Muscle of leg (tissue), 16 donors: ENCODE measurements around the gene PCSK1N. TPM values are rescaled to one million over a fixed set of nuclear protein-coding genes. Genes with fewer than 3 reads are reported as not detected.
"Not testable (repeated sequence)": the region's sequence is repeated elsewhere in the genome, so short reads cannot be mapped to it uniquely, and the experiment has no call there.

Experiments used
- DNase-seq: peaks from one replicate; pipeline ENCODE4 v3.0.0; 2013
- H3K27ac ChIP-seq: one replicate; pipeline ENCODE4 v1.5.1; 2013; ENCODE audit warnings: mild to moderate bottlenecking, low read length, control low read depth
- H3K27me3 ChIP-seq: one replicate; pipeline ENCODE4 v1.6.1; 2013; ENCODE audit warnings: low read length; ENCODE audit not compliant: control insufficient read depth, insufficient read depth
- H3K36me3 ChIP-seq: one replicate; pipeline ENCODE4 v1.6.1; 2013; ENCODE audit warnings: low read length; ENCODE audit not compliant: control insufficient read depth, insufficient read depth
- H3K4me1 ChIP-seq: one replicate; pipeline ENCODE4 v1.6.1; 2013; ENCODE audit warnings: low read length; ENCODE audit not compliant: control insufficient read depth, insufficient read depth
- H3K4me3 ChIP-seq: one replicate; pipeline ENCODE4 v1.5.1; 2013; ENCODE audit warnings: low read length, control low read depth
- H3K9me3 ChIP-seq: replicated peaks from 2 replicates; pipeline ENCODE4 v1.6.1; 2013; ENCODE audit warnings: low read depth, low read length; ENCODE audit not compliant: control insufficient read depth
- WGBS: methylation state at CpG from one replicate; pipeline ENCODE4 v1.1.5; 2013; ENCODE audit warnings: missing lambda C conversion rate; ENCODE audit not compliant: insufficient coverage; 5-methylcytosine and 5-hydroxymethylcytosine counted together
- long read RNA-seq, 11 donors: transcript quantifications; one replicate each; lab custom pipeline, GENCODE V29; 2026
- polyA plus RNA-seq, 8 donors: library from polyadenylated mRNA; unstranded; fragments of 120-200 nt; gene quantifications; one replicate each; pipeline versions ENCODE4 v1.2.1 to v1.2.3, GENCODE V29; 2013; ENCODE audit warnings: inconsistent platforms in 1 of 8, low replicate concordance in 1 of 8; ENCODE audit not compliant: insufficient read length in 8 of 8, insufficient read depth in 1 of 8
- total RNA-seq: library from RNA; stranded (reverse); fragments of 120-200 nt; gene quantifications from one replicate; pipeline ENCODE4 v1.2.4, GENCODE V29; 2013

The PCSK1N gene, protein sequence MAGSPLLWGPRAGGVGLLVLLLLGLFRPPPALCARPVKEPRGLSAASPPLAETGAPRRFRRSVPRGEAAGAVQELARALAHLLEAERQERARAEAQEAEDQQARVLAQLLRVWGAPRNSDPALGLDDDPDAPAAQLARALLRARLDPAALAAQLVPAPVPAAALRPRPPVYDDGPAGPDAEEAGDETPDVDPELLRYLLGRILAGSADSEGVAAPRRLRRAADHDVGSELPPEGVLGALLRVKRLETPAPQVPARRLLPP
- total RNA-seq = not detected
- polyA plus RNA-seq = 1 to 10 TPM in 2 of 8 donors, under 1 TPM in 4, not detected in 2; 0.15 to 5.4 (median 0.26) TPM
- long read RNA-seq, donor 1 = 0 reads
- long read RNA-seq, donor 2 = 0 reads
- long read RNA-seq, donor 3 = 0 reads
- long read RNA-seq, donor 4 = 0 reads
- long read RNA-seq, donor 5 = 0 reads
- long read RNA-seq, donor 6 = 0 reads
- long read RNA-seq, donor 7, partial matches to known transcripts = 0 of 4 reads
- long read RNA-seq, donor 7, other reads (novel, unspliced or antisense) = 0 of 4 reads
- long read RNA-seq, donor 8 = 0 reads
- long read RNA-seq, donor 9 = 0 reads
- long read RNA-seq, donor 10, partial matches to known transcripts = 0 of 1 reads
- long read RNA-seq, donor 10, other reads (novel, unspliced or antisense) = 0 of 1 reads
- long read RNA-seq, donor 11 = 0 reads

DNA sequence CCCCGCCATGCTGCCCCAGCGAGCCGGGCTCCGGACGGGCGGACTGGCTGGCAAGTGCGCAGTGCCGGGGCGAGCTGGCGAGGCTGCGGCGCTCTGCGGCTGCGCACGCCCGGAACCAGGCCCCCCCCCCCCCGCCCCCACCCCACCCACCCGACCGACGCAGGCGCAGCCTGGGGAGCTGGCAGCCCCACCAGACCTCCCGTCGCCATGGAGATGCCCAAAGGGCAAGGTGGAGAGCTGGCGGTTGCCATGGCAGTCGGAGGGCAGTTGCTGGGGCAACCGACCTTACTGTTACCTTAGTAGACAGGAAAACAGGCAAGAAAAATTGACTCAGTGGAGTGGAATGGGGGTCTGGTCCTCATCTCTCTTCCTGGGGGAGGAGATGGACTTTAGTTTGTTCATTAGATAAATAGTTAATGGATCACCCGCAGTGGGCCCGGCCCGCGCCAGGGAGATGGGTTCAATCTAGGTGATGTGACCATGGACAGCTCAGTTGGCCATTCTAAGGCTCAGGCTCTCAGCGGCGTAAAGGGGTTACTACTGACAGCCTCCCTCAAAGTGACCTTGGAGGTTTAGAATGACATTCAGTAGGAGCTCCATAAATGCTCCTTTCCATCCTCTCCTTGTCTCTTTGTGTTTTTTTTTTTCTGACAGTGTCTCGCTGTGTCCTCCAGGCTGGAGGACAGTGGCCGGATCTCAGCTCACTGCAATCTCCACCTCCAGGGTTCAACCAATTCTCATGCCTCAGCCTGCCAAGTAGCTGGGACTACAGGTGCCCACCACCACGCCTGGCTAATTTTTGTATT is at the start of gene PCSK1N:
PCSK1N (minus strand) TSS at position 87 of the 806 bp plus-strand sequence; CDS start at position 9, 78 bp downstream.
- Histone ChIP-seq H3K36me3 (no peaks in the 10 kb centered on the region), H3K4me3 (no peak within 1 kb of the TSS), H3K4me1 (no peaks in the 10 kb centered on the region), H3K9me3 (no peaks in the 10 kb centered on the region), H3K27ac (no peak within 1 kb of the TSS), H3K27me3 (peaks cover 46% of the 10 kb centered on the region)
- no peak for DNase-seq
- WGBS = 60% methylated on average over 8 of the region's 35 CpGs

DNA sequence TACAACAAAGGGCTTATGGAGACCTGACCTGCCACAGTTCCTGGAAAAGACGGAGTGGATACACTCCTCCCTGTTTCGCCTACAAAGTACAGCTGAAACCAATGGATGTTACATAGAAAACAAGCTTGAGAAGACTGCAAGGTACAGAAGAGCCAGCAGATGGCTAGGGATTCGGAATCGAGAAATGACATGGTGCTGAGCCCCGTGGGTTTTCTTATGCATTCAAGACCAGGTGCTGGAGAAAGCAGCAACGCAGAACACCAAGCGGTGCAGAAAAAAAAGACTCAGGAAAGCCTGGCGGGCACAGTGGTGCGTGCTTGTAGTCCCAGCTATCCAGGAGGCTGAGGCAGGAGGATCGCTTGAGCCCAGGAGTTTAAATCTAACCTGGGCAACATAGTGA is 48.3 kb upstream of the PCSK1N start:
- DNase-seq = no peak
- WGBS = 71% methylated on average over 10 of the region's 10 CpGs

DNA sequence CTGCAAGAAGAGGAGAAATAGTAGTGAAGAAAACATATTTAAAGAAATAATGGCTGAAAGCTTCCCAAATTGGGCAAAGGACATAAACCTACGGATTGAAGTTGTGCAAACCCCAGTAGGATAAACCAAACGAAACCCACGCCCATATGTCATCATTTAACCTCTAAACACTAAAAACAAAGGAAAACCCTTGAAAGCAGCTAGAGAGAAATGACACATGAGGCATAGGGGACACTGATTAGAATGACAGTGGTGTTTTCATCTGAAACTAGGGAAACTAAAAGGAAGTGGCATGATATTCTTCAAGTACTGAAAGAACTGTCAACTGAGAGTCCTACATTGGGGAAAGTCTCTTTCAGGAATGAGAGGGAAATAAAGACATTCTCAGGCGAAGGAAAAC is 41.5 kb upstream of the PCSK1N start:
- H3K9me3 ChIP-seq, H3K4me3 ChIP-seq, H3K27ac ChIP-seq, DNase-seq, H3K27me3 ChIP-seq, H3K36me3 ChIP-seq, H3K4me1 ChIP-seq: not testable (repeated sequence)
- WGBS = no CpG with 5 or more reads among the region's 4 CpGs

More for the DNA sequence above, 48.3 kb upstream of the PCSK1N start:
- H3K4me3 ChIP-seq = no peak overlapping the region
- no peaks in the 10 kb centered on the region for H3K4me1 ChIP-seq
- no peaks in the 10 kb centered on the region for H3K36me3 ChIP-seq
- no peaks in the 10 kb centered on the region for H3K9me3 ChIP-seq
- H3K27me3 ChIP-seq = no peaks in the 10 kb centered on the region
- H3K27ac ChIP-seq = no peak overlapping the region

DNA sequence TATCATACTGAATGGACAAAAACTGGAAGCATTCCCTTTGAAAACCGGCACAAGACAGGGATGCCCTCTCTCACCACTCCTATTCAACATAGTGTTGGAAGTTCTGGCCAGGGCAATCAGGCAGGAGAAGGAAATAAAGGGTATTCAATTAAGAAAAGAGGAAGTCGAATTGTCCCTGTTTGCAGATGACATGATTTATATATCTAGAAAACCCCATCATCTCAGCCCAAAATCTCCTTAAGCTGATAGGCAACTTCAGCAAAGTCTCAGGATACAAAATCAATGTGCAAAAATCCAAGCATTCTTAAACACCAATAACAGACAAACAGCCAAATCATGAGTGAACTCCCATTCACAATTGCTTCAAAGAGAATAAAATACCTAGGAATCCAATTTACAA is 36.6 kb upstream of the PCSK1N start:
- DNase-seq, H3K36me3 ChIP-seq, H3K27ac ChIP-seq, H3K4me1 ChIP-seq, H3K4me3 ChIP-seq, H3K9me3 ChIP-seq, H3K27me3 ChIP-seq: not testable (repeated sequence)
- WGBS = no CpG with 5 or more reads among the region's 2 CpGs

DNA sequence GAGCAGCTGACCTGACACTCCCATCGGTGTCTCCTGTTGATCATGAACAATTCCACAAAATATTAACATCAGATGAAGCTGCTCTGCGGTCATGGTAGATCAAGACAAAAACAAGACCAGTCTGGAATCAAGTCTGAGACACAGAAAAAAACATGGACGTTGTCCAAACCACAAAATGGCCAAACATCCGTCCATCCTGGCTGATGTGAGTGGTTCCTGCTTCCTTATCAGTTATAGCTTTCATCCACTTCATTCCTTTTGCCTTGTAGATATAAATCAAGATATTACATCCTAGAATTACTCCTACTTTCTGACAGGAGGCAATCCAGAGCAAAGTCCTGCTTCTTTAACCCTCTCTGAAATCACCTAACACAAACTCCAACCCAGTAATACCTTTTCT is 28.8 kb upstream of the PCSK1N start:
- Histone ChIP-seq H3K4me3 (no peak overlapping the region), H3K4me1 (no peaks in the 10 kb centered on the region), H3K27ac (no peak overlapping the region), H3K27me3 (no peaks in the 10 kb centered on the region), H3K36me3 (no peaks in the 10 kb centered on the region), H3K9me3 (no peaks in the 10 kb centered on the region)
- 57% methylated on average over 4 of the region's 4 CpGs for WGBS
- DNase-seq = no peak

DNA sequence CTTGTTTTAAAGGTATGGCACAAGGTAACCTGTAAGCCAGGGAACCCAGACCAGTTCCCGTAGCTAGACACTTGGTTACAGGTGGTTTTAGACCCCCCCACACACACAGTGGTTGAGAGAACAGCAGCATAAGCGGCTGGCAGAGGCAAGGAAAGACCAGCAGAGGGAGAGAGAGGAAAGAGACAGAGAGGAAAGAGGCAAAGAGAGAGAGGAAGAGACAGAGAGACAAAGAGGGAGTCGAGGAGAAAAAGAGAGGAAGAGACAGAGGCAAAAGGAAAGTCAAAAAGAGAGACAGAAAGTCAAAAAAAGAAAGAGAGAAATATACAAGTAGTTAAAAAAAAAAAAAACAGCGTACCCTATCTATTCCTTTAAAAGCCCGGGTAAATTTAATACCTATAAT is 19.5 kb upstream of the PCSK1N start:
- Histone ChIP-seq H3K4me3 (no peak overlapping the region), H3K27me3 (peaks cover 2% of the 10 kb centered on the region), H3K9me3 (no peaks in the 10 kb centered on the region), H3K4me1 (no peaks in the 10 kb centered on the region), H3K36me3 (no peaks in the 10 kb centered on the region), H3K27ac (no peak overlapping the region)
- no peak for DNase-seq
- WGBS = 33% methylated on average over 1 of the region's 5 CpGs

DNA sequence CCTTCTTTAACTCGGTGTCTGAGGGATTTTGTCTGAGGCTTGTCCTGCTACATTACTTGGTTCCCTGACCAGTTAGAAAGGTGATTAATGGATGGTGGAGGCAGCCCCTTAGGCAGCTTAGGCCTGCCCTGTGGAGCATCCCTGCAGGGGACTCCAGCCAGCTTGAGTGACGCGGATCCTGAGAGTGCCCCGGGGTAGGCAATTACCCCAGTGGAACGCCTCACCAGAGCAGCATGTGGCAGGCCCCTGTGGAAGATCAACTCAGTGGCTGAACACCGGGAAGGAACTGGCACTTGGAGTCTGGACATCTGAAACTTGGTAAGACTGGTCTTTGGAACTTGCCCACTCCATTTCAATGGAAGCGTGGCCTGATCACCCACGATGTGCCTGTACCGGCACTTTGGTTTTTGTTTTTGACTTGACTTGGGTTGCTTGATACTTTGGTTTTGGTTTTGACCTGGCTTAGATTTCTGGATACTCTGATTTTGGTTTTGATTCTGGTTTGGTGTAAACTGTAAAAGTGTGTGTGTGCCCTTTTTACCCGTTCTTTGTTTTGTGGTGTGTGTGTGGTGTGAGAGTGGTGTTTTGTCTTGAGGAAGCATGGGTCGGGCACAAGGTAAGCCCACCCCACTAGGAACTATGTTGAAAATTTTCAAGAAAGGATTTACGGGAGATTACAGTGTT is 18.9 kb upstream of the PCSK1N start:
- not testable (repeated sequence) for DNase-seq, H3K27ac ChIP-seq, H3K36me3 ChIP-seq, H3K4me3 ChIP-seq, H3K27me3 ChIP-seq, H3K9me3 ChIP-seq, H3K4me1 ChIP-seq
- 92% methylated on average over 7 of the region's 12 CpGs for WGBS

DNA sequence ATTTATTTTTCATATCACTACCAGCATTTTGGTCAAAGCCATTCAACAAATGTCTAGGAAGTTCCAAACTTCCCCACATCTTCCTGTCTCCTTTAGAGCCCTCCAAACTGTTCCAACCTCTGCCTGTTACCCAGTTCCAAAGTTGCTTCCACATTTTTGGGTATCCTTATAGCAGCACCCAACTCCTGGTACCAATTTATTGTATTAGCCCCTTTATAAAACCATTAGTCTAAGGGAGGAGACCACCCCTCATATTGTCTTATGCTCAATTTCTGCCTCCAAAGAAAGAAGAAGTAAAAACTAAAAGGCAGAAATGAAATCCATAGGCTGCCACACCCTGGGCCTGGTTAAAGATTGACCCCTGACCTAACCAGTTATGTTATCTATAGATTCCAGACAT is 18.1 kb upstream of the PCSK1N start:
- DNase-seq, H3K9me3 ChIP-seq, H3K36me3 ChIP-seq, H3K4me1 ChIP-seq, H3K4me3 ChIP-seq, H3K27me3 ChIP-seq, H3K27ac ChIP-seq: not testable (repeated sequence)

DNA sequence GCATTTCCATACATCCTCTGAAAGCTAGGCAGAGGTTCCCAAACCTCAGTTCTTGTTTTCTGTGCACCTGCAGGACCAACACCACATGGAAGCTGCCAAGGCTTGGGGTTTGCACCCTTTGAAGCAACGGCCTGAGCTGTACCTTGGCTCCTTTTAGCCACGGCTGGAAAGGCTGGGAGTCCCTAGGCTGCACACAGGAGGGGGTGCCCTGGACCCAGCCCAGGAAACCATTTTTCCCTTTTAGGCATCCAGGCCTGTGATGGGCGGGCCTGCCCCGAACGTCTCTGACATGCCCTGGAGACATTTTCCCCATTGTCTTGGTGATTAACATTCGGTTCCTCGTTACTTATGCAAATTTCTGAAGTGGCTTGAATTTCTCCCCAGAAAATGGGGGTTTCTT is 17.4 kb upstream of the PCSK1N start:
- H3K9me3 ChIP-seq = no peaks in the 10 kb centered on the region
- DNase-seq = no peak
- H3K36me3 ChIP-seq = no peaks in the 10 kb centered on the region
- H3K4me3 ChIP-seq = no peak overlapping the region
- H3K27me3 ChIP-seq = peaks cover 2% of the 10 kb centered on the region
- no peak overlapping the region for H3K27ac ChIP-seq
- H3K4me1 ChIP-seq = no peaks in the 10 kb centered on the region
- 63% methylated on average over 6 of the region's 7 CpGs for WGBS

DNA sequence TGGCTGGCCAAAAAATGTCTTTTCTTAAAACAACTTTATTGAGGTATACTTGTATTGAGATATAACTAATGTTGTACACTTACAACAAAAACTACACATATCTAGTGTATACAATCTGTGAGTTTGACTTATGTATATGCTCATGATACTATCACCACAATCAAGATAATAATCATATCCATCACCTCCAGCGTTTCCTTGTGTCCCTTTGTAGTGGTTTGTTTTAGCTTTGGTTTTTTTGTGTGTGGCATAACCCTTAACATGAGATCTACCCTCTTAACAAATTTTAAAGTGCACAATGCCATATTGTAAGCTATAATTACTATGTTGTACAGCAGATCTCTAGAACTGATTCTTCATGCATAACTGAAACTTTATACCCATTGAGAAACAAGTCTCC is 13.4 kb upstream of the PCSK1N start:
- H3K27me3 ChIP-seq = peaks cover 2% of the 10 kb centered on the region
- no CpG with 5 or more reads among the region's 1 CpG for WGBS
- H3K36me3 ChIP-seq = no peaks in the 10 kb centered on the region
- no peak overlapping the region for H3K27ac ChIP-seq
- no peak overlapping the region for H3K4me3 ChIP-seq
- no peaks in the 10 kb centered on the region for H3K4me1 ChIP-seq
- no peaks in the 10 kb centered on the region for H3K9me3 ChIP-seq
- DNase-seq = no peak
